Middle frontal gyrus (tissue), 1 donor: ENCODE data around the gene INTS6.
"Not testable (repeated sequence)": the region's sequence is repeated elsewhere in the genome, so short reads cannot be mapped to it uniquely, and the experiment has no call there.

Experiments
- DNase-seq: peaks from one replicate; pipeline ENCODE4 v3.0.0-alpha.2; 2015; ENCODE audit warnings: low spot score; ENCODE audit errors: extremely low spot score

INTS6 gene

GRCh38 chr13:51417716-51418115 lies 35.1 kb downstream of the INTS6 start:
- no peak for DNase-seq

GRCh38 chr13:51416107-51416506 lies 36.7 kb downstream of the INTS6 start:
- no peak for DNase-seq

GRCh38 chr13:51415339-51415738 lies 37.5 kb downstream of the INTS6 start:
- DNase-seq, result not testable (repeated sequence)

- DNase-seq, result no peak
Measured at GRCh38 chr13:51412431-51412830, 40.4 kb downstream of the INTS6 start.

GRCh38 chr13:51405176-51405575 lies 47.7 kb downstream of the INTS6 start:
- no peak for DNase-seq

GRCh38 chr13:51397262-51397941 lies 55.4 kb downstream of the INTS6 start:
- no peak for DNase-seq

GRCh38 chr13:51396352-51396751 lies 56.5 kb downstream of the INTS6 start:
- DNase-seq, result no peak

GRCh38 chr13:51394724-51395123 lies 58.1 kb downstream of the INTS6 start:
- no peak for DNase-seq

- no peak for DNase-seq
Measured at GRCh38 chr13:51385114-51385513, 67.7 kb downstream of the INTS6 start.

- no peak for DNase-seq
Measured at GRCh38 chr13:51380269-51380668, 72.6 kb downstream of the INTS6 start.

- no peak for DNase-seq
Measured at GRCh38 chr13:51373451-51373850, 79.4 kb downstream of the INTS6 start.

GRCh38 chr13:51371768-51372399 lies 81.0 kb downstream of the INTS6 start:
- no peak for DNase-seq

GRCh38 chr13:51370811-51371210 lies 82.0 kb downstream of the INTS6 start:
- no peak for DNase-seq

GRCh38 chr13:51370116-51370515 lies 82.7 kb downstream of the INTS6 start:
- no peak for DNase-seq

GRCh38 chr13:51364404-51365008 lies 88.3 kb downstream of the INTS6 start:
- no peak for DNase-seq

GRCh38 chr13:51363625-51364024 lies 89.2 kb downstream of the INTS6 start:
- DNase-seq, result no peak

GRCh38 chr13:51361106-51361505 lies 91.7 kb downstream of the INTS6 start:
- DNase-seq, result no peak

- no peak for DNase-seq
Measured at GRCh38 chr13:51360489-51360888, 92.3 kb downstream of the INTS6 start.

GRCh38 chr13:51359352-51359751 lies 93.5 kb downstream of the INTS6 start:
- DNase-seq, result no peak

GRCh38 chr13:51357928-51358595 lies 94.8 kb downstream of the INTS6 start:
- no peak for DNase-seq

- no peak for DNase-seq
Measured at GRCh38 chr13:51355217-51355616, 97.6 kb downstream of the INTS6 start.

- DNase-seq, result no peak
Measured at GRCh38 chr13:51349016-51349415, 103.8 kb downstream of the INTS6 start.
